Measurements from ENCODE around the gene GMDS.

The GMDS gene

DNA sequence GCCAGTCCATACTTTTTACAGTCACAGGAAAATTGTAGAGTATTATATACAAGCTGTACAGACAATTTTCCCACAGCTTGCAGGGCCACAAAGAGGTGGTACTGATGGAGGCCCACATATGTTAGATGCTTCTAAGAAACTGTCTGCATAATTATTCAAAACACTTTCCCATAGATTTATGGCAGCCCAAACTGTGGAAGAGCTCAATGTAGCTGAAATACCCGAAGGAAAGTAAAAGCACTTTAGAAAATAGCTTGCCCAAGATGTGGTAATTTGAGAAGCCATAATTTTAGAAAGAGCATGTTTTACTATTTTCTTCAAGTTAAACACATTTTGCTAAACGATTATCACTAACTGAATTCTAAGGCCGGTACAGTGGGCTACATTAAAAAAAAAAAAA, 36.9 kb downstream of the GMDS start:
- H4K12ac ChIP-seq (ENCODE audit: low read depth, low read length) = no peak overlapping the region
- H3K18ac ChIP-seq (ENCODE audit: low read length) = no peak overlapping the region
- no peak overlapping the region for H3K4me2 ChIP-seq (ENCODE audit: low read length)
- no peak overlapping the region for H2AFZ ChIP-seq (ENCODE audit: insufficient read depth, low read length, poor library complexity)
- no peak overlapping the region for H2AK5ac ChIP-seq (ENCODE audit: low read length)
- no peaks in the 10 kb centered on the region for H3K27me3 ChIP-seq (ENCODE audit: insufficient read depth, low read length)
- no peak for DNase-seq
- no peak overlapping the region for H3K9ac ChIP-seq (ENCODE audit: low read length)
- no peaks in the 10 kb centered on the region for H3K36me3 ChIP-seq (ENCODE audit: control insufficient read depth in 1 of 2, insufficient read depth in 2 of 2, low read length in 2 of 2)
- H4K8ac ChIP-seq (ENCODE audit: low read depth, low read length) = no peak overlapping the region
- no peak overlapping the region for H2BK120ac ChIP-seq (ENCODE audit: insufficient read depth, low read length, poor library complexity)
- H3K4ac ChIP-seq (ENCODE audit: low read depth, low read length) = no peak overlapping the region
- no peak overlapping the region for H4K91ac ChIP-seq (ENCODE audit: low read depth, low read length)
- no peaks in the 10 kb centered on the region for H3K4me1 ChIP-seq (ENCODE audit: control insufficient read depth in 1 of 2, insufficient read depth in 2 of 2, low read length in 2 of 2)
- no peaks in the 10 kb centered on the region for H3K79me2 ChIP-seq (ENCODE audit: control insufficient read depth, insufficient read depth, low read length, poor library complexity)
- no peaks in the 10 kb centered on the region for H3K79me1 ChIP-seq (ENCODE audit: low read length)
- WGBS (ENCODE audit: extremely low coverage, insufficient coverage, insufficient read length) = no CpG with 5 or more reads among the region's 3 CpGs
- H3K27ac ChIP-seq (ENCODE audit: low read depth, low read length) = no peak overlapping the region
- no peak overlapping the region for H2BK5ac ChIP-seq (ENCODE audit: low read depth, low read length, poor library complexity)
- H3K14ac ChIP-seq (ENCODE audit: low read length) = no peak overlapping the region
- no peak overlapping the region for H2BK12ac ChIP-seq (ENCODE audit: low read length)
- H3K23ac ChIP-seq (ENCODE audit: low read length) = no peak overlapping the region
- H3K9me3 ChIP-seq (ENCODE audit: insufficient read depth, low read depth, low read length) = no peaks in the 10 kb centered on the region
- H3K4me3 ChIP-seq (ENCODE audit: low read depth, low read length) = no peak overlapping the region

GRCh38 chr6:2205396-2205795, 40.0 kb downstream of the GMDS start:
- Histone ChIP-seq H3K27me3 (ENCODE audit: insufficient read depth, low read length) (no peaks in the 10 kb centered on the region), H3K79me2 (ENCODE audit: control insufficient read depth, insufficient read depth, low read length, poor library complexity) (no peaks in the 10 kb centered on the region), H3K18ac (ENCODE audit: low read length) (no peak overlapping the region), H3K79me1 (ENCODE audit: low read length) (no peaks in the 10 kb centered on the region), H3K14ac (ENCODE audit: low read length) (no peak overlapping the region), H4K12ac (ENCODE audit: low read depth, low read length) (no peak overlapping the region), H3K4me1 (ENCODE audit: control insufficient read depth in 1 of 2, insufficient read depth in 2 of 2, low read length in 2 of 2) (no peaks in the 10 kb centered on the region), H2BK5ac (ENCODE audit: low read depth, low read length, poor library complexity) (no peak overlapping the region), H3K27ac (ENCODE audit: low read depth, low read length) (no peak overlapping the region), H2AFZ (ENCODE audit: insufficient read depth, low read length, poor library complexity) (no peak overlapping the region), H4K91ac (ENCODE audit: low read depth, low read length) (no peak overlapping the region), H2AK5ac (ENCODE audit: low read length) (no peak overlapping the region), H3K4me2 (ENCODE audit: low read length) (no peak overlapping the region), H3K23ac (ENCODE audit: low read length) (no peak overlapping the region), H2BK12ac (ENCODE audit: low read length) (no peak overlapping the region), H3K36me3 (ENCODE audit: control insufficient read depth in 1 of 2, insufficient read depth in 2 of 2, low read length in 2 of 2) (no peaks in the 10 kb centered on the region), H2BK120ac (ENCODE audit: insufficient read depth, low read length, poor library complexity) (no peak overlapping the region), H3K9me3 (ENCODE audit: insufficient read depth, low read depth, low read length) (no peaks in the 10 kb centered on the region), H3K4me3 (ENCODE audit: low read depth, low read length) (no peak overlapping the region), H4K8ac (ENCODE audit: low read depth, low read length) (no peak overlapping the region), H3K9ac (ENCODE audit: low read length) (no peak overlapping the region), H3K4ac (ENCODE audit: low read depth, low read length) (no peak overlapping the region)
- no CpG with 5 or more reads among the region's 3 CpGs for WGBS (ENCODE audit: extremely low coverage, insufficient coverage, insufficient read length)
- no peak for DNase-seq

DNA sequence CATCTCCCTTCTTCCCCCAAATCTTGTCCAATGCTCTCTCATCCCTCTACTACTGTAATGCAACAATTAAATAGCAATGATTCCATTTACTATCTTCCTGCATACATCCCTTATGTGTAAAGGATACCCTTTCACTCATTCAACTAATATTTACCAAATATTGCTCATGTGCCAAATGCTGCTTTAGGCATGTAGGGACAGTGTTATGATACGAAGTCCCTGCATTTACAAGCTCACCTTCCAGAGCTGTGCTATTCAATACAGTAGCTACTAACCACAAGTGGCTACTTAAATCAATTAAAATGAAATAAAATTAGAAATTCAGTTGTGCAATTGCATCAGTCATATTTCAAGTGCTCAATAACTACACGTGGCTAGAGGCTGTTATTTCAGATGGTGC, 41.1 kb downstream of the GMDS start:
- Histone ChIP-seq H4K91ac (ENCODE audit: low read depth, low read length) (no peak overlapping the region), H3K27ac (ENCODE audit: low read depth, low read length) (no peak overlapping the region), H3K18ac (ENCODE audit: low read length) (no peak overlapping the region), H2BK120ac (ENCODE audit: insufficient read depth, low read length, poor library complexity) (no peak overlapping the region), H3K9ac (ENCODE audit: low read length) (no peak overlapping the region), H4K12ac (ENCODE audit: low read depth, low read length) (no peak overlapping the region), H3K9me3 (ENCODE audit: insufficient read depth, low read depth, low read length) (no peaks in the 10 kb centered on the region), H2AK5ac (ENCODE audit: low read length) (no peak overlapping the region), H3K14ac (ENCODE audit: low read length) (no peak overlapping the region), H3K4me2 (ENCODE audit: low read length) (no peak overlapping the region), H3K23ac (ENCODE audit: low read length) (no peak overlapping the region), H3K4me1 (ENCODE audit: control insufficient read depth in 1 of 2, insufficient read depth in 2 of 2, low read length in 2 of 2) (no peaks in the 10 kb centered on the region), H3K79me1 (ENCODE audit: low read length) (no peaks in the 10 kb centered on the region), H2BK5ac (ENCODE audit: low read depth, low read length, poor library complexity) (no peak overlapping the region), H3K36me3 (ENCODE audit: control insufficient read depth in 1 of 2, insufficient read depth in 2 of 2, low read length in 2 of 2) (no peaks in the 10 kb centered on the region), H2AFZ (ENCODE audit: insufficient read depth, low read length, poor library complexity) (no peak overlapping the region), H4K8ac (ENCODE audit: low read depth, low read length) (no peak overlapping the region), H3K4me3 (ENCODE audit: low read depth, low read length) (no peak overlapping the region), H3K79me2 (ENCODE audit: control insufficient read depth, insufficient read depth, low read length, poor library complexity) (no peaks in the 10 kb centered on the region), H2BK12ac (ENCODE audit: low read length) (no peak overlapping the region), H3K4ac (ENCODE audit: low read depth, low read length) (no peak overlapping the region), H3K27me3 (ENCODE audit: insufficient read depth, low read length) (no peaks in the 10 kb centered on the region)
- WGBS (ENCODE audit: extremely low coverage, insufficient coverage, insufficient read length) = no CpG with 5 or more reads among the region's 2 CpGs
- DNase-seq = no peak

DNA sequence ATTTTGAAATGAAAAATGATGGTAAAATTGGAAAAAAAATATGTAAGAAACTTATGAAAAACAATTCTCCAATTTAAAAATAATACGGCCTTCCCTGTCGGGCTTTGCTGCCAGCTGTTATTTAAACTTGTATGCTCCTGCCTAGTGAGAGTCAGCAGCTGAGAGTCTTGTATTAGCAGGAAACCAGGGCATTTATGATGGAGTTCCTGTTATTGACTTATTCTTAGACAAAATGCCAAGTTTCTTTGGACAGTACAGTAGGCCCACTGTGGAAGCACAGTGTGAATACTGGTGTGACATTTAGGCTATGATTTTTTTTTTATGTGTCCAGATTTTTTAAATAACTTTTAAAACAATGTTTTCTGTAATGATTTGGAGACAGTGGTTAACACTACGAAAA, 42.1 kb downstream of the GMDS start:
- no CpG with 5 or more reads among the region's 3 CpGs for WGBS (ENCODE audit: extremely low coverage, insufficient coverage, insufficient read length)
- Histone ChIP-seq H3K4me1 (ENCODE audit: control insufficient read depth in 1 of 2, insufficient read depth in 2 of 2, low read length in 2 of 2) (no peaks in the 10 kb centered on the region), H4K8ac (ENCODE audit: low read depth, low read length) (no peak overlapping the region), H2BK120ac (ENCODE audit: insufficient read depth, low read length, poor library complexity) (no peak overlapping the region), H3K4me3 (ENCODE audit: low read depth, low read length) (no peak overlapping the region), H3K14ac (ENCODE audit: low read length) (no peak overlapping the region), H4K12ac (ENCODE audit: low read depth, low read length) (no peak overlapping the region), H2BK5ac (ENCODE audit: low read depth, low read length, poor library complexity) (no peak overlapping the region), H3K27ac (ENCODE audit: low read depth, low read length) (no peak overlapping the region), H3K36me3 (ENCODE audit: control insufficient read depth in 1 of 2, insufficient read depth in 2 of 2, low read length in 2 of 2) (no peaks in the 10 kb centered on the region), H3K27me3 (ENCODE audit: insufficient read depth, low read length) (no peaks in the 10 kb centered on the region), H3K9me3 (ENCODE audit: insufficient read depth, low read depth, low read length) (no peaks in the 10 kb centered on the region), H2BK12ac (ENCODE audit: low read length) (no peak overlapping the region), H3K23ac (ENCODE audit: low read length) (no peak overlapping the region), H3K79me2 (ENCODE audit: control insufficient read depth, insufficient read depth, low read length, poor library complexity) (no peaks in the 10 kb centered on the region), H3K18ac (ENCODE audit: low read length) (no peak overlapping the region), H4K91ac (ENCODE audit: low read depth, low read length) (no peak overlapping the region), H3K4me2 (ENCODE audit: low read length) (no peak overlapping the region), H3K9ac (ENCODE audit: low read length) (no peak overlapping the region), H3K79me1 (ENCODE audit: low read length) (no peaks in the 10 kb centered on the region), H2AK5ac (ENCODE audit: low read length) (no peak overlapping the region), H3K4ac (ENCODE audit: low read depth, low read length) (no peak overlapping the region), H2AFZ (ENCODE audit: insufficient read depth, low read length, poor library complexity) (no peak overlapping the region)
- no peak for DNase-seq
